HepG2 (cell line): ENCODE results near the gene ANKS6. TPM values are rescaled to one million over a fixed set of nuclear protein-coding genes. Genes with fewer than 3 reads are reported as not detected.

Source experiments
- ATAC-seq: fragments of 200-7000 bp; cut with Tn5 transposase; 3 replicates; pipeline ENCODE4 v1.9.1; 2020; ENCODE audit warnings: mild to moderate bottlenecking, moderate library complexity
- BruUV-seq: library from RNA; stranded (reverse); fragments of 400-500 nt; replicated peaks from 2 replicates; lab custom pipeline; 2021; lab: Mats Ljungman, UMichigan
- CTCF ChIA-PET: fragments of 300-600 bp; formaldehyde crosslinking; extraction: SDS; loops from one replicate; lab custom pipeline; 2021; ENCODE audit warnings: low total read pairs, inconsistent platforms, low intra/inter-chr PET ratio; lab: Yijun Ruan, JAX
- POLR2A ChIA-PET: fragments of 350-600 bp; sonication (Branson Sonifier 250); formaldehyde crosslinking; loops from one replicate; lab custom pipeline; 2020; ENCODE audit warnings: antibody characterized with exemption, inconsistent platforms; lab: Yijun Ruan, JAX
- DNase-seq: peaks from one replicate; pipeline ENCODE4 v3.0.0-alpha.2; 2015; ENCODE audit warnings: low spot score
- FAIRE-seq: peaks from 3 replicates; lab custom pipeline; 2011; peaks lifted over from hg19 to GRCh38; lab: Jason Lieb, UNC
- H2AFZ ChIP-seq: one replicate; pipeline ENCODE4 v1.6.1; 2011; ENCODE audit warnings: low read length, inconsistent platforms
- H3K27ac ChIP-seq: fragments of 300-600 bp; 3 replicates; pipeline ENCODE4 v1.8.0; 2011; ENCODE audit warnings: mixed run types, mild to moderate bottlenecking, mixed read lengths, low read length, inconsistent platforms; ENCODE audit not compliant: insufficient read depth; ENCODE audit errors: extremely low read length
- H3K27me3 ChIP-seq, 2 experiments: fragments of 200-600 bp in 1 of 2; 2 replicates in 1 of 2; 3 replicates in 1 of 2; pipeline versions ENCODE4 v1.6.0 to v1.8.0; 2011; ENCODE audit warnings: low read length in 2 of 2, mild to moderate bottlenecking in 2 of 2, moderate library complexity in 2 of 2, inconsistent platforms in 1 of 2; ENCODE audit not compliant: insufficient read depth in 2 of 2, control insufficient read depth in 1 of 2
- H3K36me3 ChIP-seq, 2 experiments: fragments of 200-600 bp in 1 of 2; replicated peaks in 1 of 2; 2 replicates in 1 of 2; 3 replicates in 1 of 2; pipeline versions ENCODE4 v1.5.1 to v1.8.0; 2011; ENCODE audit warnings: low read length in 2 of 2, inconsistent platforms in 1 of 2; ENCODE audit not compliant: insufficient read depth in 2 of 2, control insufficient read depth in 1 of 2
- H3K4me1 ChIP-seq: 2 replicates; pipeline ENCODE4 v1.5.1; 2012; ENCODE audit warnings: low read length, inconsistent platforms; ENCODE audit not compliant: insufficient read depth
- H3K4me2 ChIP-seq: 2 replicates; pipeline ENCODE4 v1.6.0; 2011; ENCODE audit warnings: low read depth, low read length, inconsistent platforms
- H3K4me3 ChIP-seq, 3 experiments: fragments of 200-600 bp in 1 of 3; sonication (generic), shearing (Covaris generic) in 1 of 3; replicated peaks in 1 of 3; 2 replicates each; pipeline ENCODE4 v1.5.1; 2011 to 2016; ENCODE audit warnings: low read length in 3 of 3, inconsistent platforms in 2 of 3, low read depth in 2 of 3, mild to moderate bottlenecking in 2 of 3, control low read depth in 1 of 3, mixed read lengths in 1 of 3; ENCODE audit not compliant: insufficient read depth in 1 of 3
- H3K79me2 ChIP-seq: one replicate; pipeline ENCODE4 v1.6.1; 2011; ENCODE audit warnings: low read length, inconsistent platforms; ENCODE audit not compliant: insufficient read depth
- H3K9ac ChIP-seq: 2 replicates; pipeline ENCODE4 v1.6.0; 2011; ENCODE audit warnings: mild to moderate bottlenecking, low read depth, low read length, inconsistent platforms; ENCODE audit not compliant: insufficient read depth
- H3K9me3 ChIP-seq: 2 replicates; pipeline ENCODE4 v1.5.1; 2012; ENCODE audit warnings: mild to moderate bottlenecking, low read length
- H4K20me1 ChIP-seq: 2 replicates; pipeline ENCODE4 v1.6.0; 2011; ENCODE audit warnings: inconsistent platforms, mild to moderate bottlenecking, low read length, moderate library complexity; ENCODE audit not compliant: insufficient read depth
- ATF5 ChIP-seq: sonication (generic); formaldehyde crosslinking; IDR thresholded peaks from 2 replicates; pipeline ENCODE4 v1.4.0; 2020; ENCODE audit warnings: mild to moderate bottlenecking, low read depth, missing genetic modification reagents
- CTCF ChIP-seq: sonication (generic); formaldehyde crosslinking; IDR thresholded peaks from 2 replicates; pipeline ENCODE4 v1.5.0; 2020; ENCODE audit warnings: mild to moderate bottlenecking, missing genetic modification reagents, moderate library complexity
- FOXA3 ChIP-seq: IDR thresholded peaks from 2 replicates; pipeline ENCODE4 v1.6.1; 2016; ENCODE audit warnings: missing genetic modification reagents, missing compliant biosample characterization
- KLF6 ChIP-seq: IDR thresholded peaks from 2 replicates; pipeline ENCODE4 v1.8.0; 2016; ENCODE audit warnings: missing biosample characterization, missing genetic modification reagents
- NFE2 ChIP-seq: sonication (generic); formaldehyde crosslinking; IDR thresholded peaks from 2 replicates; pipeline ENCODE4 v1.4.0; 2020; ENCODE audit warnings: missing genetic modification reagents
- RBFOX2 ChIP-seq: fragments of 200-400 bp; formaldehyde crosslinking; IDR thresholded peaks from 2 replicates; pipeline ENCODE4 v1.6.1; 2017; ENCODE audit warnings: low read depth, mild to moderate bottlenecking, low read length
- RXRA ChIP-seq: sonication (generic); formaldehyde crosslinking; IDR thresholded peaks from 2 replicates; pipeline ENCODE4 v1.5.1; 2020; ENCODE audit warnings: missing genetic modification reagents
- TBL1XR1 ChIP-seq: fragments of 150-350 bp; IDR thresholded peaks from 2 replicates; pipeline ENCODE4 v1.6.1; 2014; ENCODE audit warnings: borderline replicate concordance, low read length; ENCODE audit not compliant: partially characterized antibody
- TFDP1 ChIP-seq: IDR thresholded peaks from 2 replicates; pipeline ENCODE4 v1.6.1; 2016; ENCODE audit warnings: missing compliant biosample characterization, missing genetic modification reagents, borderline replicate concordance
- TOE1 ChIP-seq: sonication (generic); formaldehyde crosslinking; IDR thresholded peaks from 2 replicates; pipeline ENCODE4 v1.4.0; 2020; ENCODE audit warnings: mild to moderate bottlenecking, missing genetic modification reagents
- YEATS2 ChIP-seq: sonication (generic); formaldehyde crosslinking; IDR thresholded peaks from 2 replicates; pipeline ENCODE4 v1.4.0; 2020; ENCODE audit warnings: missing genetic modification reagents, borderline replicate concordance
- ZNF468 ChIP-seq: sonication (generic); formaldehyde crosslinking; IDR thresholded peaks from 2 replicates; pipeline ENCODE4 v1.8.0; 2022; ENCODE audit warnings: mild to moderate bottlenecking, moderate library complexity, missing genetic modification reagents
- ZNF562 ChIP-seq: sonication (generic); formaldehyde crosslinking; IDR thresholded peaks from 2 replicates; pipeline ENCODE4 v1.8.0; 2022; ENCODE audit warnings: missing genetic modification reagents, borderline replicate concordance
- ZNF7 ChIP-seq: IDR thresholded peaks from 2 replicates; pipeline ENCODE4 v1.6.1; 2016; ENCODE audit warnings: missing biosample characterization, missing genetic modification reagents
- WGBS: methylation state at CpG from one replicate; pipeline ENCODE4 v1.1.6; 2017; ENCODE audit warnings: low lambda C conversion rate; 5-methylcytosine and 5-hydroxymethylcytosine counted together
- in situ Hi-C: cut with HindIII; loops from 2 replicates; pipeline ENCODE4 v1.10.0; 2017; ENCODE audit warnings: low pct_unique_long_range_greater_than_20kb; ENCODE audit not compliant: extremely low pct_ligation_motif_present
- intact Hi-C: fragments of 100-400 bp; cut with micrococcal nuclease; formaldehyde crosslinking; loops from one replicate; pipeline ENCODE4 v1.10.0; 2022; ENCODE audit not compliant: unreplicated experiment
- polyA plus RNA-seq, 8 experiments: library from polyadenylated mRNA; depleted of rRNA in 3 of 8; stranded (reverse) in 7 of 8; unstranded in 1 of 8; fragments of >200 nt; fragmentation: Illumina TruSeq in 4 of 8; extraction: Trizol in 4 of 8; gene quantifications; 2 replicates each; pipeline versions ENCODE4 v1.2.1 to v1.2.3, GENCODE V29; 2011 to 2016; ENCODE audit warnings: low read depth in 4 of 8, missing spikeins in 1 of 8, mixed read lengths in 1 of 8; ENCODE audit not compliant: insufficient read depth in 1 of 8
- total RNA-seq, 5 experiments: library from RNA; depleted of rRNA; stranded (reverse); fragments of >200 nt; fragmentation: Illumina TruSeq; extraction: Trizol; gene quantifications; 2 replicates each; pipeline ENCODE4 v1.2.3, GENCODE V29; 2016; ENCODE audit warnings: low read depth in 1 of 5
- TF ChIP-seq, protein P1 (sequence below): sonication (generic); formaldehyde crosslinking; IDR thresholded peaks from 2 replicates; pipeline ENCODE4 v1.4.0; 2020; ENCODE audit warnings: missing genetic modification reagents

ANKS6 gene
- total and polyA plus RNA-seq, 2 of the 13 experiments (the other 11 are each of a cell fraction or from before 2014, with no cell fraction given) = 8.8 to 10.7 TPM

DNA sequence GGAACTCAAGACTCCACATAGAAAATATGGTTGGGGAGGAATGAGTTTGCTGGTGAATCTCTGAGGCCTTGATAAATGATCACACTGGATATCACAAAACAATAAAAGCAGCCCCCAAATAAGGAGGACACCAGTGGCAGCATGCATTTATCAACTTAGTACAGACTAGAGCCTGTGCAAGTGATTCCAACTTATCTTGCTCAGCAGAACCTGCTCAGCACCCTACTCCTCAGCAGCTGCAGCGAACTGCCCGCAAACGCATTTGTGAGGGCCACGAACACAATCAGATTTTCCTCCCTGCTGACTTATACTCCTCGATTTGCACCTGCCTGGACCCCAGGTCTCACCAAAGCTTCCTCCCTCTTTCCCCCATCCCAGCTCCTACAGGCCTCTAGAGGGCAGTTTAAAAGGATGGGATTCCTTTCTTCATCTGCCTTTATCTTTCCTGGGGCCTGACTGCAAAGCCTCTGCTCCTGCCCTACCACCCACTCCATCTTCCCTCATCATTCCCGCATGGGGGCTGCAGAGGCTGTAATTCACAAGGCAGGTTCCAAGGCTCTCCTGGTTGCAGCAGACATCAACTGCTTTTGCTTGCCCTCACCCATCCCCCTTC lies 41.2 kb downstream of the ANKS6 start:
- ATAC-seq = no peak
- POLR2A ChIA-PET = no interaction called here
- 88% methylated on average over 6 of the region's 6 CpGs for WGBS

More for the DNA sequence above, 41.2 kb downstream of the ANKS6 start:
- Histone ChIP-seq H3K4me3 (no peak overlapping the region), H3K4me2 (no peak overlapping the region), H3K4me1 (no peaks in the 10 kb centered on the region), H3K27ac (no peak overlapping the region), H3K9ac (no peak overlapping the region)
- DNase-seq = no peak
- no TSS peak for BruUV-seq
- FAIRE-seq = no peak
- TF ChIP-seq RXRA (CRISPR knock-in tag) = no peak
- no peak for TF ChIP-seq FOXA3 (CRISPR knock-in tag)
- no peak for TF ChIP-seq TOE1
- no peak for TF ChIP-seq TBL1XR1
- TF ChIP-seq NFE2 = no peak
- no peak for TF ChIP-seq ZNF468 (CRISPR knock-in tag)
- TF ChIP-seq, protein P1, sequence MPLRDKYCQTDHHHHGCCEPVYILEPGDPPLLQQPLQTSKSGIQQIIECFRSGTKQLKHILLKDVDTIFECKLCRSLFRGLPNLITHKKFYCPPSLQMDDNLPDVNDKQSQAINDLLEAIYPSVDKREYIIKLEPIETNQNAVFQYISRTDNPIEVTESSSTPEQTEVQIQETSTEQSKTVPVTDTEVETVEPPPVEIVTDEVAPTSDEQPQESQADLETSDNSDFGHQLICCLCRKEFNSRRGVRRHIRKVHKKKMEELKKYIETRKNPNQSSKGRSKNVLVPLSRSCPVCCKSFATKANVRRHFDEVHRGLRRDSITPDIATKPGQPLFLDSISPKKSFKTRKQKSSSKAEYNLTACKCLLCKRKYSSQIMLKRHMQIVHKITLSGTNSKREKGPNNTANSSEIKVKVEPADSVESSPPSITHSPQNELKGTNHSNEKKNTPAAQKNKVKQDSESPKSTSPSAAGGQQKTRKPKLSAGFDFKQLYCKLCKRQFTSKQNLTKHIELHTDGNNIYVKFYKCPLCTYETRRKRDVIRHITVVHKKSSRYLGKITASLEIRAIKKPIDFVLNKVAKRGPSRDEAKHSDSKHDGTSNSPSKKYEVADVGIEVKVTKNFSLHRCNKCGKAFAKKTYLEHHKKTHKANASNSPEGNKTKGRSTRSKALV = no peak
- no peak for TF ChIP-seq ZNF562 (CRISPR knock-in tag)
- TF ChIP-seq RBFOX2 = no peak
- TF ChIP-seq CTCF = no peak
- TF ChIP-seq ATF5 (CRISPR knock-in tag) = no peak
- no peak for TF ChIP-seq TFDP1 (CRISPR knock-in tag)
- no peak for TF ChIP-seq KLF6 (CRISPR knock-in tag)
- no peak for TF ChIP-seq YEATS2 (CRISPR knock-in tag)
- no peak for TF ChIP-seq ZNF7 (CRISPR knock-in tag)
- TF ChIP-seq, all 625 proteins: peak for 0
- no peaks in the 10 kb centered on the region for H3K79me2 ChIP-seq
- H4K20me1 ChIP-seq = no peaks in the 10 kb centered on the region
- intact Hi-C loops (no loop called here), in situ Hi-C loops (no loop called here)
- no peaks in the 10 kb centered on the region for H3K27me3 ChIP-seq
- no peak overlapping the region for H2AFZ ChIP-seq
- CTCF ChIA-PET = no interaction called here
- H3K36me3 ChIP-seq = peaks cover 0 to 3% of the 10 kb centered on the region in 2 experiments; a peak in 1 of 5 replicates
- peaks cover 9% of the 10 kb centered on the region for H3K9me3 ChIP-seq
